Inflammatory macrophage (primary cell): ENCODE data around the gene CCDC6.
"Not testable (repeated sequence)": the region's sequence is repeated elsewhere in the genome, so short reads cannot be mapped to it uniquely, and the experiment has no call there.

ENCODE experiments used
- DNase-seq, 2 donors: peaks; one replicate each; pipeline ENCODE4 v3.0.0-alpha.2; 2020 to 2022
- total RNA-seq, 18 experiments: gene quantifications; one replicate each; lab custom pipeline; 2026; ENCODE audit warnings: mixed read lengths in 6 of 18, inconsistent platforms in 2 of 18; lab: John Stamatoyannopoulos, UW

Gene CCDC6
- 32.8 to 163 (median 67.5) reads per million in 18 experiments for total RNA-seq

- peak; percentile 95 for DNase-seq
Observed at GRCh38 chr10:59906417-59907202, at the start of gene CCDC6. CCDC6 (minus strand) TSS chr10:59906556; CDS start chr10:59906424, 132 bp downstream.

GRCh38 chr10:59954296-59954695, 47.9 kb upstream of the CCDC6 start:
- DNase-seq, result no peak

GRCh38 chr10:59953711-59954110, 47.4 kb upstream of the CCDC6 start:
- not testable (repeated sequence) for DNase-seq

GRCh38 chr10:59950105-59950504, 43.7 kb upstream of the CCDC6 start:
- DNase-seq, result no peak

GRCh38 chr10:59949608-59950007, 43.3 kb upstream of the CCDC6 start:
- DNase-seq, result no peak

- DNase-seq, result no peak
Observed at GRCh38 chr10:59945991-59946390, 39.6 kb upstream of the CCDC6 start.

- DNase-seq, result no peak
Observed at GRCh38 chr10:59945590-59945989, 39.2 kb upstream of the CCDC6 start.

GRCh38 chr10:59944339-59944935, 38.1 kb upstream of the CCDC6 start:
- DNase-seq, result no peak

- no peak for DNase-seq
Observed at GRCh38 chr10:59942556-59942955, 36.2 kb upstream of the CCDC6 start.

- no peak for DNase-seq
Observed at GRCh38 chr10:59937720-59938119, 31.4 kb upstream of the CCDC6 start.

GRCh38 chr10:59934701-59935100, 28.3 kb upstream of the CCDC6 start:
- peak in 1 of 2 donors; percentile 85 for DNase-seq

GRCh38 chr10:59930788-59931521, 24.6 kb upstream of the CCDC6 start:
- not testable (repeated sequence) for DNase-seq

- DNase-seq, result no peak
Observed at GRCh38 chr10:59926086-59926485, 19.7 kb upstream of the CCDC6 start.

GRCh38 chr10:59922907-59923306, 16.6 kb upstream of the CCDC6 start:
- DNase-seq, result no peak

- peak; percentile 22 to 73 for DNase-seq
Observed at GRCh38 chr10:59917922-59918321, 11.6 kb upstream of the CCDC6 start.

GRCh38 chr10:59913547-59914237, 7.3 kb upstream of the CCDC6 start:
- no peak for DNase-seq

- no peak for DNase-seq
Observed at GRCh38 chr10:59910867-59911266, 4.5 kb upstream of the CCDC6 start.

- no peak for DNase-seq
Observed at GRCh38 chr10:59909815-59910214, 3.5 kb upstream of the CCDC6 start.

GRCh38 chr10:59908808-59909143, 2.4 kb upstream of the CCDC6 start:
- no peak for DNase-seq

- DNase-seq, result peak; percentile 80 to 86
Observed at GRCh38 chr10:59907918-59908807, 1.8 kb upstream of the CCDC6 start.

- no peak for DNase-seq
Observed at GRCh38 chr10:59907537-59907917, 1.2 kb upstream of the CCDC6 start.
